Spleen (tissue), 7 donors: ENCODE measurements around the gene SBNO1.
"Not testable (repeated sequence)": the region's sequence is repeated elsewhere in the genome, so short reads cannot be mapped to it uniquely, and the experiment has no call there.

Experiments
- CTCF ChIP-seq, 11 experiments: fragments of 200-600 bp in 7 of 11; fragments of 450-650 bp in 4 of 11; sonication (generic) in 4 of 11; IDR thresholded peaks in 8 of 11; conservative IDR thresholded peaks in 3 of 11; 1 replicate in 7 of 11; 2 replicates in 4 of 11; pipeline versions ENCODE4 v1.4.0 to v1.8.0; 2016 to 2021; ENCODE audit warnings: antibody characterized with exemption in 11 of 11, inconsistent platforms in 4 of 11, mild to moderate bottlenecking in 1 of 11
- POLR2A ChIP-seq, 3 donors: fragments of 450-650 bp; IDR thresholded peaks; one replicate each; pipeline ENCODE4 v1.5.1; 2017; ENCODE audit warnings: antibody characterized with exemption in 3 of 3, mild to moderate bottlenecking in 1 of 3
- POLR2AphosphoS5 ChIP-seq, 3 donors: sonication (generic); formaldehyde crosslinking; IDR thresholded peaks; one replicate each; pipeline ENCODE4 v1.5.1; 2017; ENCODE audit warnings: antibody characterized with exemption in 3 of 3
- donor health status: DM: no; HTN: no; CAD: no; lungs with moderate emphysema.
- donor health status: DM: no; HTN: no; CAD: no.
- donor health status: DM: no; HTN: no; CAD: no.

- peak in 1 of 3 donors; percentile 33 for TF ChIP-seq POLR2AphosphoS5 (IDR thresholded peaks at IDR 0.05)
- TF ChIP-seq POLR2A (IDR thresholded peaks at IDR 0.05); CTCF (IDR thresholded peaks at IDR 0.05 in 8 of 11, conservative IDR thresholded peaks at IDR 0.05 in 3 of 11): not testable (repeated sequence)
Measured at GRCh38 chr12:123408619-123409018, 44.0 kb upstream of the SBNO1 start.
